AG04449 (cell line): ENCODE data around the gene GSG1L.

Experiments
- CTCF ChIA-PET: fragments of 350-600 bp; formaldehyde crosslinking; extraction: SDS; loops from one replicate; lab custom pipeline; 2021; ENCODE audit warnings: antibody characterized with exemption; lab: Yijun Ruan, JAX
- POLR2A ChIA-PET: fragments of 400-600, 350-600 bp; formaldehyde crosslinking; extraction: SDS; loops from one replicate; lab custom pipeline; 2020; ENCODE audit warnings: antibody characterized with exemption, inconsistent platforms; lab: Yijun Ruan, JAX
- DNase-seq: peaks from one replicate; pipeline ENCODE4 v3.0.0-alpha.2; 2010; ENCODE audit warnings: low read depth, low spot score
- H3K4me3 ChIP-seq: 2 replicates; pipeline ENCODE4 v1.5.1; 2011; ENCODE audit warnings: low read depth, mild to moderate bottlenecking, control low read depth, low read length
- TF ChIP-seq, protein P1 (sequence below): IDR thresholded peaks from one replicate; pipeline ENCODE4 v1.5.1; 2011; ENCODE audit warnings: mild to moderate bottlenecking, moderate library complexity, low read length, control low read depth, inconsistent platforms; ENCODE audit not compliant: insufficient read depth; ENCODE audit errors: missing control alignments

Gene GSG1L

GRCh38 chr16:27789150-27789549 lies 274.4 kb downstream of the GSG1L start:
- DNase-seq, result no peak
- TF ChIP-seq, protein P1, sequence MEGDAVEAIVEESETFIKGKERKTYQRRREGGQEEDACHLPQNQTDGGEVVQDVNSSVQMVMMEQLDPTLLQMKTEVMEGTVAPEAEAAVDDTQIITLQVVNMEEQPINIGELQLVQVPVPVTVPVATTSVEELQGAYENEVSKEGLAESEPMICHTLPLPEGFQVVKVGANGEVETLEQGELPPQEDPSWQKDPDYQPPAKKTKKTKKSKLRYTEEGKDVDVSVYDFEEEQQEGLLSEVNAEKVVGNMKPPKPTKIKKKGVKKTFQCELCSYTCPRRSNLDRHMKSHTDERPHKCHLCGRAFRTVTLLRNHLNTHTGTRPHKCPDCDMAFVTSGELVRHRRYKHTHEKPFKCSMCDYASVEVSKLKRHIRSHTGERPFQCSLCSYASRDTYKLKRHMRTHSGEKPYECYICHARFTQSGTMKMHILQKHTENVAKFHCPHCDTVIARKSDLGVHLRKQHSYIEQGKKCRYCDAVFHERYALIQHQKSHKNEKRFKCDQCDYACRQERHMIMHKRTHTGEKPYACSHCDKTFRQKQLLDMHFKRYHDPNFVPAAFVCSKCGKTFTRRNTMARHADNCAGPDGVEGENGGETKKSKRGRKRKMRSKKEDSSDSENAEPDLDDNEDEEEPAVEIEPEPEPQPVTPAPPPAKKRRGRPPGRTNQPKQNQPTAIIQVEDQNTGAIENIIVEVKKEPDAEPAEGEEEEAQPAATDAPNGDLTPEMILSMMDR, result no peak
- CTCF ChIA-PET, result interaction anchor here (1.6 kb wide), 1 partner anchor 9 kb away, joined by 7 read pairs; no protein-coding TSS in a partner anchor
- H3K4me3 ChIP-seq, result no peak overlapping the region
- POLR2A ChIA-PET, result no interaction called here

- TF ChIP-seq, protein P1, result no peak
- H3K4me3 ChIP-seq, result no peak overlapping the region
- ChIA-PET CTCF (no interaction called here), POLR2A (no interaction called here)
- no peak for DNase-seq
Measured at GRCh38 chr16:27787665-27788064, 275.8 kb downstream of the GSG1L start.

DNA sequence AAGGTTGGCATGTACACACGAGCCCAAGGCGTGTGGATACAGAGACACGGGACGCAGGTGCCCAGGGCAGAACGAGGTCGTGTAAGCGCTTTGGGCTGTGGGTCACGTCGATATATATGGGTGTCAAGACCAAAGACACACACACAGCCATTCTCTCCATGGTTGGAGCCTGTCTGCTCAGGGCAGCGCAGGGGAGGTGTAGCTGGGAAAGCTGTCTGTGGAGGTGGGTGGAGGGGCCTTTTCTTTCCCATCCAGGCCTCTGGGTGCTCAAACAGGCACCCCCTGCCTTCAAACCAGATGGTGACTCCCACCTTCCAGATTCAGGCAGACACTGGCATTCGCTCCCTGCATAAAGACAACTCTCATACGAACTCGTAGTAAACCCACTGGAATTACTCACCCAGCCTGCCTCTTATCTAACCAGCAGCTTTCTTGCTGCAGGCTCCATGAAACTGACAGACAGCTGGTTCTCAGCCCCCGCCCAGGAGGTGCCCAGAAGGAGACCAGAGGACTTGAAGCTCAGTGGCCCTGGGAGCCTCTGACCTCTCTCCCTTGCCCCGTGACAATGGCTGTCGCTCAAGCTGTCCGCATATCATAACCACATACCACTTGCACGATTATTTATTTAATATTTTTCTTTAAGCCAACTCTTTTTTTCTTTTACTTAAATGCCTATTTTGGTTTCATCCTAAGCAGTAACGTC lies 276.4 kb downstream of the GSG1L start:
- H3K4me3 ChIP-seq, result no peak overlapping the region
- TF ChIP-seq, protein P1, result no peak
- ChIA-PET CTCF (no interaction called here), POLR2A (no interaction called here)
- DNase-seq, result no peak

- ChIA-PET CTCF (no interaction called here), POLR2A (no interaction called here)
- no peak overlapping the region for H3K4me3 ChIP-seq
- DNase-seq, result no peak
- TF ChIP-seq, protein P1, result no peak
Measured at GRCh38 chr16:27786221-27786922, 277.1 kb downstream of the GSG1L start.

DNA sequence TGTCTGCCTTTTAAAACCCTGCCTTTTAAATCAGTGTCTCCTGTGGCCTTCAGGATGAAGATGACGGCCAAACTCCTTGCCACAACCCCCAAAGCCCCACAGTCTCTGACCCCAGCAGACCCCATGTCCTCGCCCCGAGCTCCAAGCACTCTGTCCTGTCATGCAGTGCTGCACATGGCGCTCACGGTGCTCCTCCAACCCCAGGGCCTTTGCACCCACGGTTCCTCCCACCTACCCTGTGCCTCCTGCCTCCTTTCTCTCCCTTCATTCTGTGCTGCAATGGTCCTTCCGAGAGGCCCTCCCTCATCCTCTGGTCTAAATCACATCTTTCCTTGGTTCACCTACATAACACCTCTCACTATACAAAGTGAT lies 278.2 kb downstream of the GSG1L start:
- POLR2A ChIA-PET, result no interaction called here
- no peak overlapping the region for H3K4me3 ChIP-seq
- CTCF ChIA-PET, result no interaction called here
- DNase-seq, result no peak
- TF ChIP-seq, protein P1, result no peak
